Measurements from ENCODE around the gene PRH2. TPM values are rescaled to one million over a fixed set of nuclear protein-coding genes. Genes with fewer than 3 reads are reported as not detected.

Gene PRH2
- total and polyA plus RNA-seq, 11 donors, result not detected

- no peak overlapping the region for H3K27ac ChIP-seq
- H3K27me3 ChIP-seq, result no peaks in the 10 kb centered on the region
- 93 to 98% (median 97%) methylated on average over 5 of the region's 5 CpGs for WGBS, 4 donors
- intact Hi-C loops (cut with DNase I), result no loop called here
- peaks cover 0 to 5% (median 0%) of the 10 kb centered on the region in 12 donors for H3K9me3 ChIP-seq
- no peak for DNase-seq
- H3K4me3 ChIP-seq, result no peak overlapping the region
- H3K36me3 ChIP-seq, result no peaks in the 10 kb centered on the region
- no peaks in the 10 kb centered on the region for H3K4me1 ChIP-seq
- TF ChIP-seq POLR2A (IDR thresholded peaks at IDR 0.05) (no peak), CTCF (IDR thresholded peaks at IDR 0.05) (no peak)
- no peak for ATAC-seq
These were observed 32.2 kb upstream of the PRH2 start for GRCh38 chr12:10896854-10897253.

GRCh38 chr12:10900530-10900929, 28.5 kb upstream of the PRH2 start:
- DNase-seq (no peak), ATAC-seq (no peak)
- intact Hi-C loops (cut with DNase I), result no loop called here
- no peak overlapping the region for H3K27ac ChIP-seq
- no peaks in the 10 kb centered on the region for H3K27me3 ChIP-seq
- peaks cover 0 to 40% (median 31%) of the 10 kb centered on the region in 12 donors for H3K9me3 ChIP-seq
- no peaks in the 10 kb centered on the region for H3K4me1 ChIP-seq
- no peak overlapping the region for H3K4me3 ChIP-seq
- peaks cover 0 to 2% (median 0%) of the 10 kb centered on the region in 9 donors for H3K36me3 ChIP-seq
- 95 to 100% (median 98%) methylated on average over 1 of the region's 1 CpG for WGBS, 4 donors
- TF ChIP-seq POLR2A (IDR thresholded peaks at IDR 0.05) (no peak), CTCF (IDR thresholded peaks at IDR 0.05) (no peak)

- Histone ChIP-seq H3K27ac (no peak overlapping the region), H3K9me3 (peaks cover 0 to 45% (median 33%) of the 10 kb centered on the region in 12 donors), H3K4me3 (no peak overlapping the region), H3K36me3 (peaks cover 0 to 2% (median 0%) of the 10 kb centered on the region in 9 donors), H3K27me3 (no peaks in the 10 kb centered on the region), H3K4me1 (no peaks in the 10 kb centered on the region)
- ATAC-seq (no peak), DNase-seq (no peak)
- TF ChIP-seq POLR2A (IDR thresholded peaks at IDR 0.05) (no peak), CTCF (IDR thresholded peaks at IDR 0.05) (no peak)
- intact Hi-C loops (cut with DNase I), result no loop called here
- WGBS, 4 donors, result 97 to 100% (median 99%) methylated on average over 1 of the region's 1 CpG
These were observed 28.1 kb upstream of the PRH2 start for GRCh38 chr12:10900972-10901371.

GRCh38 chr12:10901427-10901826, 27.6 kb upstream of the PRH2 start:
- no peak overlapping the region for H3K27ac ChIP-seq
- H3K9me3 ChIP-seq, result peaks cover 0 to 48% (median 33%) of the 10 kb centered on the region in 12 donors
- TF ChIP-seq POLR2A (IDR thresholded peaks at IDR 0.05) (no peak), CTCF (IDR thresholded peaks at IDR 0.05) (no peak)
- WGBS, 4 donors, result 98 to 100% (median 99%) methylated on average over 1 of the region's 1 CpG
- intact Hi-C loops (cut with DNase I), result no loop called here
- H3K27me3 ChIP-seq, result no peaks in the 10 kb centered on the region
- H3K4me1 ChIP-seq, result no peaks in the 10 kb centered on the region
- H3K4me3 ChIP-seq, result no peak overlapping the region
- DNase-seq (no peak), ATAC-seq (no peak)
- peaks cover 0 to 2% (median 0%) of the 10 kb centered on the region in 9 donors for H3K36me3 ChIP-seq

All from heart left ventricle (tissue), 16 donors.